ENCODE measurements around the gene TRPM1. TPM values are rescaled to one million over a fixed set of nuclear protein-coding genes. Genes with fewer than 3 reads are reported as not detected.

The TRPM1 gene
- total RNA-seq, 2 experiments from 2014 or later: not detected

DNA sequence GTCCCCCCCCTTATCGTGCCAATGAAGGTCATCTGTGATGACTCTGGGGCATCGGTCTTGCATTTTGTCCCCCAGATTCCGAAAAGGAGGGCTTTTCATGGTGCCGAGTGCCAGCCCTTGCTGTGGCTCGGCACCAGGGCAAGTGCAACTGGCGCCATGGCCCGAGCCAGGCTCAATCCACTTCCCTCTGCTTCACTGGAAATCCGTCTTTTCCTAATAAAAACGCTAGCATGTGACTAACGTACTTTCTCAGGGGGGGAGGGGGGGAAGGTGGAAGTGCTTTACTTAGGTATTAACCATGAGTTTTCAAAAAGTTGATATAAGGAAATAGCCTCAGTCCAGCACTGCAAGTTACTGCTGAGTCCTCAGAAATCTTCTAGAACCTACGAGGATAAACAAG, 20.5 kb downstream of the TRPM1 start:
- Mint-ChIP-seq H3K9me3 (no peaks in the 10 kb centered on the region), H3K4me3 (no peak overlapping the region), H3K4me1 (ENCODE audit: low read depth) (peaks cover 4% of the 10 kb centered on the region), H3K27ac (no peak overlapping the region), H3K27me3 (peaks cover 9% of the 10 kb centered on the region), H3K36me3 (ENCODE audit: low read depth) (no peaks in the 10 kb centered on the region)
- DNase-seq (no peak), ATAC-seq (no peak)
- CTCF ChIA-PET: no interaction called here
- intact Hi-C loops (cut with micrococcal nuclease): no loop called here
- POLR2A ChIA-PET: no interaction called here
- TF ChIP-seq, protein P1, sequence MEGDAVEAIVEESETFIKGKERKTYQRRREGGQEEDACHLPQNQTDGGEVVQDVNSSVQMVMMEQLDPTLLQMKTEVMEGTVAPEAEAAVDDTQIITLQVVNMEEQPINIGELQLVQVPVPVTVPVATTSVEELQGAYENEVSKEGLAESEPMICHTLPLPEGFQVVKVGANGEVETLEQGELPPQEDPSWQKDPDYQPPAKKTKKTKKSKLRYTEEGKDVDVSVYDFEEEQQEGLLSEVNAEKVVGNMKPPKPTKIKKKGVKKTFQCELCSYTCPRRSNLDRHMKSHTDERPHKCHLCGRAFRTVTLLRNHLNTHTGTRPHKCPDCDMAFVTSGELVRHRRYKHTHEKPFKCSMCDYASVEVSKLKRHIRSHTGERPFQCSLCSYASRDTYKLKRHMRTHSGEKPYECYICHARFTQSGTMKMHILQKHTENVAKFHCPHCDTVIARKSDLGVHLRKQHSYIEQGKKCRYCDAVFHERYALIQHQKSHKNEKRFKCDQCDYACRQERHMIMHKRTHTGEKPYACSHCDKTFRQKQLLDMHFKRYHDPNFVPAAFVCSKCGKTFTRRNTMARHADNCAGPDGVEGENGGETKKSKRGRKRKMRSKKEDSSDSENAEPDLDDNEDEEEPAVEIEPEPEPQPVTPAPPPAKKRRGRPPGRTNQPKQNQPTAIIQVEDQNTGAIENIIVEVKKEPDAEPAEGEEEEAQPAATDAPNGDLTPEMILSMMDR (IDR thresholded peaks at IDR 0.05): no peak

DNA sequence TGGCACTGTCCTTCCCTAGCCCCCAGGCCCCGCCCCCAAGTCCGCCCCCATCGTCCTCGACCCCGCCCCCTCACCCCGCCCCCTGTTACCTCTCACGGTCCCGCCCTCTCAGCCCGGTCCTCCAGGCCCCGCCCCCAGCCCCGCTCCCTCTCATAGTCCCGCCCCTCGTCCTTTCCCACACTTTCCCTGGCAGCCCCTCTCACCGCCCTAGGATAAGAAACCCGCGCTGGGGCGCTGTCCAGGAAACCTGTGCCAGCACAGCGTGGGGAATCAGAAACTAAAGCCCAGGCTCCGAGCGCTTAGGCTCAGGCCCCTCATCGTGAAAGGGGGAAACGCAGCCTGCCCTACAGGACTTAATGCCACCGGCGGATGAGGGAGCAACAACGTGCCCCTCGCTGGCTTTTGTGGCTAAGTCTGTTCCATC, 20.9 kb downstream of the TRPM1 start:
- intact Hi-C loops (cut with micrococcal nuclease): no loop called here
- Mint-ChIP-seq H3K27me3 (peaks cover 12% of the 10 kb centered on the region), H3K9me3 (no peaks in the 10 kb centered on the region), H3K36me3 (ENCODE audit: low read depth) (no peaks in the 10 kb centered on the region), H3K27ac (no peak overlapping the region), H3K4me1 (ENCODE audit: low read depth) (peaks cover 4% of the 10 kb centered on the region), H3K4me3 (peak overlapping the region; percentile 38)
- DNase-seq (peak; percentile 45), ATAC-seq (peak; percentile 79)
- TF ChIP-seq, protein P1 (IDR thresholded peaks at IDR 0.05): no peak
- ChIA-PET POLR2A (no interaction called here), CTCF (no interaction called here)

DNA sequence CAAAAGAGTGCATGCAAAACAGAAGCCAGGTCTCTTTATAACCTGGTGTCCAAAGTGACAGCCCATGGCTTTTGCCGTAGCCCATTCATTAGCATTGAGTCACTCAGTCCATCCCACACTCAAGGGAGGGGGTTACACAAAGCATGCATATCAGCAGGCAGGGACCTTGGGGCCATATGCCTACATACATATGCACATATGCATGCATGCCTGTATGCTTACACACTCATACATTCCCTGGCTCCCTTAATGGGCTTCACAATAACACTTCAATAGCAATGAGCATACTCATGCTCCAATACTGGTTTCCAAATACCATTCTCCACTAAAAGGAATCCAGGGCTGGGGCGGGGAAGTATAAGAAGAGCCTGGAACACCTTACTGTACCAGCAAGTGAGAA, 22.0 kb downstream of the TRPM1 start:
- H3K4me3 Mint-ChIP-seq: no peak overlapping the region
- CTCF ChIA-PET: no interaction called here

DNA sequence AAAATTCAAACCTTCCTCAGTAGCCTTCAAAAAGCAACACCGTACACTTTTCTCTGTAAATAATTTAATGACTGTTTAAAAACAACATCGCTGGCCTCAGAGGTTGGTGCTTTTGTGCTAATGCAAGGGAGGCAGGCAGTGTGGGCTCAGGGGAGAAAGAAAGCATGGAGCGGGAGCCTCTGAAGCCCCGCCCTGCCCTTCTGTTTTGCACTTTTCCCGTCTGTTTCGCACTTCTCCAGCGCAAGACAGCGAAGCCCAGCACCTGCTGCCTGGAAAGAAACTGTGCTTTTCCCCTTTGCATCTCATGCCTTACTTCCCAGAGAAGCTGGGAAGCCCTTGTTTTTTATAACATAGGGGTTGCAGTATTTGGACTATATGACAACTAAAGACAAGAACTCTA, 23.1 kb downstream of the TRPM1 start:
- peaks cover 4% of the 10 kb centered on the region for H3K4me1 Mint-ChIP-seq (ENCODE audit: low read depth)
- ChIA-PET CTCF (no interaction called here), POLR2A (interaction anchor here (1.2 kb wide), 1 partner anchor 43 kb away, joined by 4 read pairs; no protein-coding TSS in a partner anchor)
- H3K9me3 Mint-ChIP-seq: no peaks in the 10 kb centered on the region
- no peak overlapping the region for H3K4me3 Mint-ChIP-seq
- H3K36me3 Mint-ChIP-seq (ENCODE audit: low read depth): no peaks in the 10 kb centered on the region
- DNase-seq: no peak
- TF ChIP-seq, protein P1 (IDR thresholded peaks at IDR 0.05): no peak
- intact Hi-C loops (cut with micrococcal nuclease): no loop called here
- no peak for ATAC-seq
- H3K27me3 Mint-ChIP-seq: peaks cover 13% of the 10 kb centered on the region
- no peak overlapping the region for H3K27ac Mint-ChIP-seq

More for the DNA sequence above, 22.0 kb downstream of the TRPM1 start:
- Mint-ChIP-seq H3K36me3 (ENCODE audit: low read depth) (no peaks in the 10 kb centered on the region), H3K27me3 (peaks cover 13% of the 10 kb centered on the region), H3K9me3 (no peaks in the 10 kb centered on the region), H3K4me1 (ENCODE audit: low read depth) (peaks cover 4% of the 10 kb centered on the region), H3K27ac (no peak overlapping the region)
- DNase-seq (no peak), ATAC-seq (no peak)
- intact Hi-C loops (cut with micrococcal nuclease): no loop called here
- POLR2A ChIA-PET: no interaction called here
- TF ChIP-seq, protein P1 (IDR thresholded peaks at IDR 0.05): no peak

DNA sequence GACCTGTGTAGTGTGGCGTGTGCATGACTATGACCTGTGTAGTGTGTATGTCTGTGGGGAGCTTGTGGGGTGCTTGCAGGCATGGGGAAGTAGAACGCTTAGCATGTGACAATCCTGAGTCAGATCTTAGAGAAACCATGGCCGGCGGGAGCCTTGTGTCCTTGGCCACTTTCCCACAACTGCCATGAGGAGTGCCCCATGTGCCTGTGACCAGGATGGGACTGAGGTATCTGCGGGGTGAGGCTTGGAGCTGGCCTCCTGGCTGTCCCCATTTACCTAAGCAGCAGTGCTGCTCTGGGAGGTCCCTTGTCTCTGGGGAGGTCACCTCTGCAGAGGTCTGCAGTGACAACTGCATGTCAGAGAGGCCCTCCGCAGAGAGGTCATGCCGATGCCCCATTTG, 23.6 kb downstream of the TRPM1 start:
- H3K36me3 Mint-ChIP-seq (ENCODE audit: low read depth): no peaks in the 10 kb centered on the region
- intact Hi-C loops (cut with micrococcal nuclease): no loop called here
- H3K9me3 Mint-ChIP-seq: no peaks in the 10 kb centered on the region
- ATAC-seq: no peak
- peaks cover 13% of the 10 kb centered on the region for H3K27me3 Mint-ChIP-seq
- no peak overlapping the region for H3K27ac Mint-ChIP-seq
- DNase-seq: no peak
- peaks cover 4% of the 10 kb centered on the region for H3K4me1 Mint-ChIP-seq (ENCODE audit: low read depth)
- TF ChIP-seq, protein P1 (IDR thresholded peaks at IDR 0.05): no peak
- ChIA-PET CTCF (no interaction called here), POLR2A (interaction anchor here (1.2 kb wide), 1 partner anchor 42 kb away, joined by 4 read pairs; no protein-coding TSS in a partner anchor)
- no peak overlapping the region for H3K4me3 Mint-ChIP-seq

All from activated CD8-positive, alpha-beta T cell treated with anti-CD3 and anti-CD28 coated beads for 36 hours (primary cell).